Right atrium auricular region (tissue), 2 donors: ENCODE measurements around the gene DMPK. TPM values are rescaled to one million over a fixed set of nuclear protein-coding genes. Genes with fewer than 3 reads are reported as not detected.

Source experiments
- DNase-seq: peaks from one replicate; pipeline ENCODE4 v3.0.0-alpha.2; 2019; ENCODE audit warnings: low spot score
- H3K27ac ChIP-seq, 2 donors: fragments of 200-600 bp; sonication (generic); 1 replicate in 1 of 2; 2 replicates in 1 of 2; pipeline ENCODE4 v1.5.1; 2016 to 2019
- H3K27me3 ChIP-seq, 2 donors: fragments of 200-600 bp; sonication (generic); one replicate each; pipeline versions ENCODE4 v1.5.1 to v1.6.0; 2017 to 2019
- H3K36me3 ChIP-seq: fragments of 200-600 bp; sonication (generic); one replicate; pipeline ENCODE4 v1.5.1; 2016
- H3K4me1 ChIP-seq, 2 donors: fragments of 200-600 bp; sonication (generic); one replicate each; pipeline versions ENCODE4 v1.5.1 to v1.6.0; 2017 to 2019
- H3K4me3 ChIP-seq, 2 donors: fragments of 200-600 bp; sonication (generic); 1 replicate in 1 of 2; 2 replicates in 1 of 2; pipeline ENCODE4 v1.5.1; 2017 to 2019; ENCODE audit warnings: mild to moderate bottlenecking in 1 of 2, moderate library complexity in 1 of 2
- H3K9me3 ChIP-seq, 2 donors: fragments of 200-600 bp; sonication (generic); one replicate each; pipeline ENCODE4 v1.5.1; 2019
- total RNA-seq, 2 donors: library from RNA; depleted of rRNA; stranded (reverse); fragments of >200 nt; gene quantifications; one replicate each; pipeline ENCODE4 v1.1.0, GENCODE V29; 2016
- TF ChIP-seq, protein P1 (sequence below), 2 donors: fragments of 200-600 bp; sonication (generic); IDR thresholded peaks; one replicate each; pipeline ENCODE4 v1.5.1; 2019; ENCODE audit warnings: antibody characterized with exemption in 2 of 2

DMPK gene
- total RNA-seq, 2 donors from 2014 or later = 107 to 214 TPM

DNA sequence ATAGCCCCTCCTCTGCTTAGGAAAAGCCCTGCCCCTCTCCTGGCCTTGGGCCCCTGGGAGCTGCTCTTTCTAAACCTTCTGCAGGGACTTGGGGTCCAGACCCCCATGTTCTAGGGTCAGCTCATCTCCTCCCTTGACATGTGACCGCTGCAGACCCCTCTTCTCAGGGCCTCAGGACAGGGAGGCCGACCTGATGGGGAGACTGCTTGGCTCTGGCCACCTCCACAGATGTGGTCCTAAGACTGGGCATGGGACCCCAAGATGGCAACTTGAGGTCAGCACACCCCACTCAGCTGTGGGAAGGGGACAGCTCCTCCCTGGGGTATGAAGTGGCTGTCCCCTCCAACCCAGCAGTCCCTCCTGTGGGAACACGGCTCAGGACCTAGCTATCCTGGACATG, 9.4 kb downstream of the DMPK start:
- no peaks in the 10 kb centered on the region for H3K27me3 ChIP-seq
- peaks cover 0 to 19% of the 10 kb centered on the region in 2 donors for H3K4me1 ChIP-seq
- H3K27ac ChIP-seq = peak overlapping the region in 1 of 2 donors; percentile 0
- TF ChIP-seq, protein P1, sequence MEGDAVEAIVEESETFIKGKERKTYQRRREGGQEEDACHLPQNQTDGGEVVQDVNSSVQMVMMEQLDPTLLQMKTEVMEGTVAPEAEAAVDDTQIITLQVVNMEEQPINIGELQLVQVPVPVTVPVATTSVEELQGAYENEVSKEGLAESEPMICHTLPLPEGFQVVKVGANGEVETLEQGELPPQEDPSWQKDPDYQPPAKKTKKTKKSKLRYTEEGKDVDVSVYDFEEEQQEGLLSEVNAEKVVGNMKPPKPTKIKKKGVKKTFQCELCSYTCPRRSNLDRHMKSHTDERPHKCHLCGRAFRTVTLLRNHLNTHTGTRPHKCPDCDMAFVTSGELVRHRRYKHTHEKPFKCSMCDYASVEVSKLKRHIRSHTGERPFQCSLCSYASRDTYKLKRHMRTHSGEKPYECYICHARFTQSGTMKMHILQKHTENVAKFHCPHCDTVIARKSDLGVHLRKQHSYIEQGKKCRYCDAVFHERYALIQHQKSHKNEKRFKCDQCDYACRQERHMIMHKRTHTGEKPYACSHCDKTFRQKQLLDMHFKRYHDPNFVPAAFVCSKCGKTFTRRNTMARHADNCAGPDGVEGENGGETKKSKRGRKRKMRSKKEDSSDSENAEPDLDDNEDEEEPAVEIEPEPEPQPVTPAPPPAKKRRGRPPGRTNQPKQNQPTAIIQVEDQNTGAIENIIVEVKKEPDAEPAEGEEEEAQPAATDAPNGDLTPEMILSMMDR (IDR thresholded peaks at IDR 0.05) = no peak
- H3K36me3 ChIP-seq = peaks cover 29% of the 10 kb centered on the region
- H3K4me3 ChIP-seq = no peak overlapping the region
- H3K9me3 ChIP-seq = no peaks in the 10 kb centered on the region
- no peak for DNase-seq

DNA sequence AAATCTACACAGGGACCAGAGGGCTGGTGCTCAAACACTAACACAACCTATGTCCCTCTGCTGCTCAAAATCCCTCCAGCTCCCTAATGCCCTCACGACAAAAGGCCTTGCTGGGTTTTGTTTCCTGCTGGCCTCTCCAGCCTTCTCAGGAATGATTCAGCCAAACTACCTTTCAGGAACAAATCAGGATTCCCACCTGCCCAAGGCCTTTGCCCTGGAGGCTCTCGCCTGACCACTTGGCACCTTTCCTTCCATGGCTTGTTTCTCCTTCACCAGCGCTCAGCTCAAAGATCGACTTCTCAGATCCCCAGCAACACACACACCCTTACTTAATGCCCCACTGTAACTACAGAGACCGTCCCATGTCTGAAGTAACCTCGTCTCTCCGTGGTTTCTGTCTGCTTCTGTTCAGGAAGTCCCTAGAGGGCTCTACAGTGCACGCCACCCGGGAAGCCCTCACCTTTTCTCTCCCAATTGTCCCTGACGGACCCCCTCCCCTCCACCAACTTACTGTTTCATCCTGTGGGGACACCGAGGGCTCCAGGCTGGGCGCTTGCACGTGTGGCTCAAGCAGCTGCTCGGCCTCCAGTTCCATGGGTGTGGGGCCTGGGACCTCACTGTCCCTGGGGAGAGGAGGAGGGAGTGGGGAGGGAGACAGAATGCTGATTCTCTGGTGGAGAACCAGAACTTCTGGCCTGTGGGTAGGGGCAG, 10.0 kb downstream of the DMPK start:
- Histone ChIP-seq H3K36me3 (peaks cover 23% of the 10 kb centered on the region), H3K27me3 (no peaks in the 10 kb centered on the region), H3K27ac (peak overlapping the region in 1 of 2 donors; percentile 93), H3K4me1 (peaks cover 0 to 24% of the 10 kb centered on the region in 2 donors), H3K9me3 (no peaks in the 10 kb centered on the region), H3K4me3 (no peak overlapping the region)
- DNase-seq = no peak
- TF ChIP-seq, protein P1 (IDR thresholded peaks at IDR 0.05) = no peak

DNA sequence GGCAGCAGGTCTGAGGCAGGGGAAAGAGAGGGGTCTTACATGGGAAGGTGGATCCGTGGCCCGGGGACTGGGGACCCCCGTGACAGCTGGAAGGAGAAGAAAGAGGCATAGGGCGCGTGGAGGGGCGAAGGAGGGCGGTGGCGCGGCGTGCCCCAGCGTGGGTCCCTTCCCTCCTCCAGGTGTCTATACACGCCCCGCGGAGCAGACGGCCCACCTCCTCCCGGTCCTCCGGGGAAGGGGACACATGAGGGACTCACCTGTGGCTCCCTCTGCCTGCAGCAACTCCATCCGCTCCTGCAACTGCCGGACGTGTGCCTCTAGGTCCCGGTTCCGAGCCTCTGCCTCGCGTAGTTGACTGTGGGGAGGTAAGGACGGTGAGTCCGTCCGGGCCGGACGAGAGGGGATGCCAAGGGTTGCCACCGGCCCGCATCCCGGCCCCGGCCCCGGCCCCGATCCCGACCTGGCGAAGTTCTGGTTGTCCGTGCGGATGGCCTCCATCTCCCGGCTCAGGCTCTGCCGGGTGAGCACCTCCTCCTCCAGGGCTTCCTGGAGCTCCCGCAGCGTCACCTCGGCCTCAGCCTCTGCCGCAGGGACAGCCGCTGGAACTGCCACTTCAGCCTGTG, 10.9 kb downstream of the DMPK start:
- Histone ChIP-seq H3K36me3 (peaks cover 14% of the 10 kb centered on the region), H3K9me3 (no peaks in the 10 kb centered on the region), H3K27ac (peak overlapping the region; percentile 93 to 96), H3K4me1 (peaks cover 0 to 33% of the 10 kb centered on the region in 2 donors), H3K27me3 (no peaks in the 10 kb centered on the region), H3K4me3 (no peak overlapping the region)
- TF ChIP-seq, protein P1 (IDR thresholded peaks at IDR 0.05) = no peak
- DNase-seq = no peak

DNA sequence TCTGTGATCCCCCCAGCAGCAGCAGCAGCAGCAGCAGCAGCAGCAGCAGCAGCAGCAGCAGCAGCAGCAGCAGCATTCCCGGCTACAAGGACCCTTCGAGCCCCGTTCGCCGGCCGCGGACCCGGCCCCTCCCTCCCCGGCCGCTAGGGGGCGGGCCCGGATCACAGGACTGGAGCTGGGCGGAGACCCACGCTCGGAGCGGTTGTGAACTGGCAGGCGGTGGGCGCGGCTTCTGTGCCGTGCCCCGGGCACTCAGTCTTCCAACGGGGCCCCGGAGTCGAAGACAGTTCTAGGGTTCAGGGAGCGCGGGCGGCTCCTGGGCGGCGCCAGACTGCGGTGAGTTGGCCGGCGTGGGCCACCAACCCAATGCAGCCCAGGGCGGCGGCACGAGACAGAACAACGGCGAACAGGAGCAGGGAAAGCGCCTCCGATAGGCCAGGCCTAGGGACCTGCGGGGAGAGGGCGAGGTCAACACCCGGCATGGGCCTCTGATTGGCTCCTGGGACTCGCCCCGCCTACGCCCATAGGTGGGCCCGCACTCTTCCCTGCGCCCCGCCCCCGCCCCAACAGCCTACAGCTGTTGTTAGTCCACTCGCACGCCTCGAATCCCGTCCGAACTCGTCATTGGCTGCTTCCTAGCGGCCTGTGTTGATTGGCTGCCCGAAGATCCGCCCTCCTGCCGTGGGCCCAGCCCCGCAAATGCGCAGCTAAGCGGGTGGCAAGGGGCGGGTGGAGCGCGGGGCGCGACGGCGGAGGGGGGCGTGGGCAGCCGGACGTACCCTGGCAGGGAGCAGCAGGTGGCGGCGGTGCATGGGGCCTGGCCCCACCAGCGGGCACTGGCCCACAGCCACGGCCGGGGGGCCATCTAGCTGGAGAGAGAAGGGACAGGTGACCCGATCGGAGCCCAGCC, 11.8 kb downstream of the DMPK start:
- Histone ChIP-seq H3K36me3 (peaks cover 12% of the 10 kb centered on the region), H3K9me3 (no peaks in the 10 kb centered on the region), H3K4me1 (peaks cover 0 to 43% of the 10 kb centered on the region in 2 donors), H3K4me3 (peak overlapping the region; percentile 42 to 69), H3K27ac (peak overlapping the region; percentile 93 to 96), H3K27me3 (no peaks in the 10 kb centered on the region)
- TF ChIP-seq, protein P1 (IDR thresholded peaks at IDR 0.05) = peak in 1 of 2 donors; percentile 97
- peak; percentile 99 for DNase-seq

DNA sequence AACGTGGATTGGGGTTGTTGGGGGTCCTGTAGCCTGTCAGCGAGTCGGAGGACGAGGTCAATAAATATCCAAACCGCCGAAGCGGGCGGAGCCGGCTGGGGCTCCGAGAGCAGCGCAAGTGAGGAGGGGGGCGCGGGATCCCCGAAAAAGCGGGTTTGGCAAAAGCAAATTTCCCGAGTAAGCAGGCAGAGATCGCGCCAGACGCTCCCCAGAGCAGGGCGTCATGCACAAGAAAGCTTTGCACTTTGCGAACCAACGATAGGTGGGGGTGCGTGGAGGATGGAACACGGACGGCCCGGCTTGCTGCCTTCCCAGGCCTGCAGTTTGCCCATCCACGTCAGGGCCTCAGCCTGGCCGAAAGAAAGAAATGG, 12.5 kb downstream of the DMPK start:
- peaks cover 0 to 49% of the 10 kb centered on the region in 2 donors for H3K4me1 ChIP-seq
- TF ChIP-seq, protein P1 (IDR thresholded peaks at IDR 0.05) = no peak
- peaks cover 8% of the 10 kb centered on the region for H3K36me3 ChIP-seq
- H3K9me3 ChIP-seq = no peaks in the 10 kb centered on the region
- DNase-seq = peak; percentile 68
- peak overlapping the region; percentile 42 to 69 for H3K4me3 ChIP-seq
- H3K27me3 ChIP-seq = no peaks in the 10 kb centered on the region
- peak overlapping the region; percentile 93 to 96 for H3K27ac ChIP-seq
